GM12878 (cell line): ENCODE data around the gene PPP1CC. TPM values are rescaled to one million over a fixed set of nuclear protein-coding genes. Genes with fewer than 3 reads are reported as not detected.

Source experiments
- BCL11A ChIP-seq: IDR thresholded peaks from 2 replicates; pipeline ENCODE4 v1.6.1; 2011; ENCODE audit warnings: low read depth, low read length
- CBFB ChIP-seq: IDR thresholded peaks from 2 replicates; pipeline ENCODE4 v1.6.1; 2016; ENCODE audit warnings: antibody characterized with exemption, low read depth
- EED ChIP-seq: sonication (generic); IDR thresholded peaks from 2 replicates; pipeline ENCODE4 v1.6.1; 2016; ENCODE audit warnings: antibody characterized with exemption, low read depth
- EGR1 ChIP-seq, 2 experiments: IDR thresholded peaks; 1 replicate in 1 of 2; 2 replicates in 1 of 2; pipeline ENCODE4 v1.6.1; 2011 to 2012; ENCODE audit warnings: low read depth in 2 of 2, low read length in 2 of 2, borderline replicate concordance in 1 of 2, mild to moderate bottlenecking in 1 of 2, moderate library complexity in 1 of 2
- FOXK2 ChIP-seq: fragments of 450-650 bp; IDR thresholded peaks from 2 replicates; pipeline ENCODE4 v1.6.1; 2017; ENCODE audit warnings: mild to moderate bottlenecking, moderate library complexity
- HDAC2 ChIP-seq: fragments of 200-600 bp; sonication (generic); IDR thresholded peaks from 2 replicates; pipeline ENCODE4 v1.6.1; 2017
- IKZF1 ChIP-seq: fragments of 450-650 bp; conservative IDR thresholded peaks from 2 replicates; pipeline ENCODE4 v1.6.1; 2017; ENCODE audit warnings: antibody characterized with exemption, mild to moderate bottlenecking
- JUNB ChIP-seq: IDR thresholded peaks from 2 replicates; pipeline ENCODE4 v1.6.1; 2016; ENCODE audit warnings: antibody characterized with exemption, mild to moderate bottlenecking
- NBN ChIP-seq: fragments of 450-650 bp; IDR thresholded peaks from 2 replicates; pipeline ENCODE4 v1.6.1; 2016
- NR2C2 ChIP-seq: IDR thresholded peaks from 2 replicates; pipeline ENCODE4 v1.6.1; 2011; ENCODE audit warnings: borderline replicate concordance, low read depth; ENCODE audit not compliant: control insufficient read depth, insufficient read length
- POLR2A ChIP-seq: IDR thresholded peaks from 2 replicates; pipeline ENCODE4 v1.6.1; 2011; ENCODE audit warnings: low read depth, mild to moderate bottlenecking, low read length
- SIN3A ChIP-seq: IDR thresholded peaks from 2 replicates; pipeline ENCODE4 v1.6.1; 2012; ENCODE audit warnings: low read depth, low read length, improper control_type of control experiment
- SPI1 ChIP-seq: IDR thresholded peaks from 2 replicates; pipeline ENCODE4 v1.6.1; 2011; ENCODE audit warnings: low read depth, mild to moderate bottlenecking, low read length, moderate library complexity, borderline replicate concordance; ENCODE audit not compliant: insufficient read depth
- ZNF207 ChIP-seq: fragments of 450-650 bp; IDR thresholded peaks from 2 replicates; pipeline ENCODE4 v1.6.1; 2014; ENCODE audit warnings: antibody characterized with exemption, mild to moderate bottlenecking, borderline replicate concordance
- ZNF384 ChIP-seq: IDR thresholded peaks from 2 replicates; pipeline ENCODE4 v1.6.1; 2012; ENCODE audit warnings: low read depth, mild to moderate bottlenecking, low read length, improper control_type of control experiment, borderline replicate concordance
- polyA plus RNA-seq, 11 experiments: library from polyadenylated mRNA; depleted of rRNA in 4 of 11; unstranded in 6 of 11; stranded (reverse) in 5 of 11; fragments of >200 nt; fragmentation: Nextera tagmentation in 4 of 11; fragmentation: Illumina TruSeq in 1 of 11; extraction: Ambion mirVana in 4 of 11; extraction: Trizol in 1 of 11; gene quantifications; 1 replicate in 1 of 11; 2 replicates in 10 of 11; pipeline versions ENCODE4 v1.2.1 to v1.2.3, GENCODE V29; 2011 to 2016; ENCODE audit warnings: inconsistent platforms in 2 of 11, missing spikeins in 2 of 11, low read depth in 1 of 11
- total RNA-seq, 4 experiments: library from RNA; depleted of rRNA in 3 of 4; stranded (reverse); fragments of >200 nt in 3 of 4; fragmentation: Illumina TruSeq in 1 of 4; extraction: Trizol in 1 of 4; gene quantifications; 2 replicates each; pipeline versions ENCODE4 v1.2.1 to v1.2.3, GENCODE V29; 2013 to 2021
- TF ChIP-seq, protein P1 (sequence below): IDR thresholded peaks from 2 replicates; pipeline ENCODE4 v1.6.1; 2011; ENCODE audit warnings: borderline replicate concordance, low read depth, mild to moderate bottlenecking, moderate library complexity, mixed read lengths, low read length; ENCODE audit not compliant: insufficient read depth; ENCODE audit errors: extremely low read length
- TF ChIP-seq, protein P2 (sequence below): fragments of 450-650 bp; formaldehyde crosslinking; IDR thresholded peaks from 2 replicates; pipeline ENCODE4 v1.5.0; 2022; ENCODE audit warnings: mild to moderate bottlenecking, missing genetic modification characterization
- TF ChIP-seq, protein P3 (sequence below): fragments of 450-650 bp; IDR thresholded peaks from 2 replicates; pipeline ENCODE4 v1.6.1; 2017; ENCODE audit warnings: low read depth, mild to moderate bottlenecking, moderate library complexity
- TF ChIP-seq, protein P4 (sequence below): IDR thresholded peaks from 2 replicates; pipeline ENCODE4 v1.6.1; 2012; ENCODE audit warnings: improper control_type of control experiment, low read depth, low read length; ENCODE audit not compliant: insufficient replicate concordance

Gene PPP1CC
- total and polyA plus RNA-seq, 10 of the 15 experiments (the other 5 are each of a cell fraction or from before 2014, with no cell fraction given): 64.4 to 279 (median 157) TPM

DNA sequence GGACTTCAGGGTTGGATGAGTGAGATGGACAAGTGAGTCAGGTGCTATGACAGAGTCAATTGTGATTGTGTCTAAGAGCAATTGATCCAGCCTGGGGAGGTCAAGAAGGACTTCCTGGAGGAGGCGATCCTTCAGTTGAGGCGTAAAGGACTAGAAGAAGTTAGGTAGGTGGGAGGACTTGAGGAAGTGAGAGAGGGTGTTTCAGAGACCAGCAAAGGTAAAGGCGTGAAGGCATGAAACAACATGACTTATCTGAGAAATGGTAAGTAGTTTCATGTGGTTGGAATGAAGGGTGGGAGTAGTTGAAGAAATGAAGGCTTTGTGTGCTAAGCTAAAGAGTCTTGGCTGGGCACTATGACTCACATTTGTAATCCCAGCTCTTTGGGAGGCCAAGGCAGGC, 48.9 kb upstream of the PPP1CC start (continued):
- no peak for TF ChIP-seq FOXK2
- no peak for TF ChIP-seq JUNB
- TF ChIP-seq SPI1: peak; percentile 78; the same call in 1 of the 2 replicates
- TF ChIP-seq ZNF207: no peak
- TF ChIP-seq NBN: peak; percentile 54; the same call in 1 of the 2 replicates
- no peak for TF ChIP-seq ZNF384
- no peak for TF ChIP-seq CBFB
- peak; percentile 12; the same call in 1 of the 2 replicates for TF ChIP-seq EED
- TF ChIP-seq, protein P1, sequence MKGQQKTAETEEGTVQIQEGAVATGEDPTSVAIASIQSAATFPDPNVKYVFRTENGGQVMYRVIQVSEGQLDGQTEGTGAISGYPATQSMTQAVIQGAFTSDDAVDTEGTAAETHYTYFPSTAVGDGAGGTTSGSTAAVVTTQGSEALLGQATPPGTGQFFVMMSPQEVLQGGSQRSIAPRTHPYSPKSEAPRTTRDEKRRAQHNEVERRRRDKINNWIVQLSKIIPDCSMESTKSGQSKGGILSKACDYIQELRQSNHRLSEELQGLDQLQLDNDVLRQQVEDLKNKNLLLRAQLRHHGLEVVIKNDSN: no peak
- TF ChIP-seq BCL11A: no peak
- TF ChIP-seq SIN3A: no peak
- TF ChIP-seq, protein P2, sequence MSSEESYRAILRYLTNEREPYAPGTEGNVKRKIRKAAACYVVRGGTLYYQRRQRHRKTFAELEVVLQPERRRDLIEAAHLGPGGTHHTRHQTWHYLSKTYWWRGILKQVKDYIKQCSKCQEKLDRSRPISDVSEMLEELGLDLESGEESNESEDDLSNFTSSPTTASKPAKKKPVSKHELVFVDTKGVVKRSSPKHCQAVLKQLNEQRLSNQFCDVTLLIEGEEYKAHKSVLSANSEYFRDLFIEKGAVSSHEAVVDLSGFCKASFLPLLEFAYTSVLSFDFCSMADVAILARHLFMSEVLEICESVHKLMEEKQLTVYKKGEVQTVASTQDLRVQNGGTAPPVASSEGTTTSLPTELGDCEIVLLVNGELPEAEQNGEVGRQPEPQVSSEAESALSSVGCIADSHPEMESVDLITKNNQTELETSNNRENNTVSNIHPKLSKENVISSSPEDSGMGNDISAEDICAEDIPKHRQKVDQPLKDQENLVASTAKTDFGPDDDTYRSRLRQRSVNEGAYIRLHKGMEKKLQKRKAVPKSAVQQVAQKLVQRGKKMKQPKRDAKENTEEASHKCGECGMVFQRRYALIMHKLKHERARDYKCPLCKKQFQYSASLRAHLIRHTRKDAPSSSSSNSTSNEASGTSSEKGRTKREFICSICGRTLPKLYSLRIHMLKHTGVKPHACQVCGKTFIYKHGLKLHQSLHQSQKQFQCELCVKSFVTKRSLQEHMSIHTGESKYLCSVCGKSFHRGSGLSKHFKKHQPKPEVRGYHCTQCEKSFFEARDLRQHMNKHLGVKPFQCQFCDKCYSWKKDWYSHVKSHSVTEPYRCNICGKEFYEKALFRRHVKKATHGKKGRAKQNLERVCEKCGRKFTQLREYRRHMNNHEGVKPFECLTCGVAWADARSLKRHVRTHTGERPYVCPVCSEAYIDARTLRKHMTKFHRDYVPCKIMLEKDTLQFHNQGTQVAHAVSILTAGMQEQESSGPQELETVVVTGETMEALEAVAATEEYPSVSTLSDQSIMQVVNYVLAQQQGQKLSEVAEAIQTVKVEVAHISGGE (CRISPR knock-in tag): no peak
- TF ChIP-seq, protein P3, sequence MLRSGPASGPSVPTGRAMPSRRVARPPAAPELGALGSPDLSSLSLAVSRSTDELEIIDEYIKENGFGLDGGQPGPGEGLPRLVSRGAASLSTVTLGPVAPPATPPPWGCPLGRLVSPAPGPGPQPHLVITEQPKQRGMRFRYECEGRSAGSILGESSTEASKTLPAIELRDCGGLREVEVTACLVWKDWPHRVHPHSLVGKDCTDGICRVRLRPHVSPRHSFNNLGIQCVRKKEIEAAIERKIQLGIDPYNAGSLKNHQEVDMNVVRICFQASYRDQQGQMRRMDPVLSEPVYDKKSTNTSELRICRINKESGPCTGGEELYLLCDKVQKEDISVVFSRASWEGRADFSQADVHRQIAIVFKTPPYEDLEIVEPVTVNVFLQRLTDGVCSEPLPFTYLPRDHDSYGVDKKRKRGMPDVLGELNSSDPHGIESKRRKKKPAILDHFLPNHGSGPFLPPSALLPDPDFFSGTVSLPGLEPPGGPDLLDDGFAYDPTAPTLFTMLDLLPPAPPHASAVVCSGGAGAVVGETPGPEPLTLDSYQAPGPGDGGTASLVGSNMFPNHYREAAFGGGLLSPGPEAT: peak; percentile 19; the same call in 1 of the 2 replicates
- TF ChIP-seq, protein P4, sequence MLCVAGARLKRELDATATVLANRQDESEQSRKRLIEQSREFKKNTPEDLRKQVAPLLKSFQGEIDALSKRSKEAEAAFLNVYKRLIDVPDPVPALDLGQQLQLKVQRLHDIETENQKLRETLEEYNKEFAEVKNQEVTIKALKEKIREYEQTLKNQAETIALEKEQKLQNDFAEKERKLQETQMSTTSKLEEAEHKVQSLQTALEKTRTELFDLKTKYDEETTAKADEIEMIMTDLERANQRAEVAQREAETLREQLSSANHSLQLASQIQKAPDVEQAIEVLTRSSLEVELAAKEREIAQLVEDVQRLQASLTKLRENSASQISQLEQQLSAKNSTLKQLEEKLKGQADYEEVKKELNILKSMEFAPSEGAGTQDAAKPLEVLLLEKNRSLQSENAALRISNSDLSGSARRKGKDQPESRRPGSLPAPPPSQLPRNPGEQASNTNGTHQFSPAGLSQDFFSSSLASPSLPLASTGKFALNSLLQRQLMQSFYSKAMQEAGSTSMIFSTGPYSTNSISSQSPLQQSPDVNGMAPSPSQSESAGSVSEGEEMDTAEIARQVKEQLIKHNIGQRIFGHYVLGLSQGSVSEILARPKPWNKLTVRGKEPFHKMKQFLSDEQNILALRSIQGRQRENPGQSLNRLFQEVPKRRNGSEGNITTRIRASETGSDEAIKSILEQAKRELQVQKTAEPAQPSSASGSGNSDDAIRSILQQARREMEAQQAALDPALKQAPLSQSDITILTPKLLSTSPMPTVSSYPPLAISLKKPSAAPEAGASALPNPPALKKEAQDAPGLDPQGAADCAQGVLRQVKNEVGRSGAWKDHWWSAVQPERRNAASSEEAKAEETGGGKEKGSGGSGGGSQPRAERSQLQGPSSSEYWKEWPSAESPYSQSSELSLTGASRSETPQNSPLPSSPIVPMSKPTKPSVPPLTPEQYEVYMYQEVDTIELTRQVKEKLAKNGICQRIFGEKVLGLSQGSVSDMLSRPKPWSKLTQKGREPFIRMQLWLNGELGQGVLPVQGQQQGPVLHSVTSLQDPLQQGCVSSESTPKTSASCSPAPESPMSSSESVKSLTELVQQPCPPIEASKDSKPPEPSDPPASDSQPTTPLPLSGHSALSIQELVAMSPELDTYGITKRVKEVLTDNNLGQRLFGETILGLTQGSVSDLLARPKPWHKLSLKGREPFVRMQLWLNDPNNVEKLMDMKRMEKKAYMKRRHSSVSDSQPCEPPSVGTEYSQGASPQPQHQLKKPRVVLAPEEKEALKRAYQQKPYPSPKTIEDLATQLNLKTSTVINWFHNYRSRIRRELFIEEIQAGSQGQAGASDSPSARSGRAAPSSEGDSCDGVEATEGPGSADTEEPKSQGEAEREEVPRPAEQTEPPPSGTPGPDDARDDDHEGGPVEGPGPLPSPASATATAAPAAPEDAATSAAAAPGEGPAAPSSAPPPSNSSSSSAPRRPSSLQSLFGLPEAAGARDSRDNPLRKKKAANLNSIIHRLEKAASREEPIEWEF: no peak
- TF ChIP-seq IKZF1: peak; percentile 68; the same call in 1 of the 2 replicates
- no peak for TF ChIP-seq EGR1 (IDR thresholded peaks at IDR 0.05; ENCODE audit: borderline replicate concordance in 1 of 2, low read depth in 2 of 2, low read length in 2 of 2)
- TF ChIP-seq HDAC2: no peak
- TF ChIP-seq POLR2A: no peak
- TF ChIP-seq NR2C2: no peak
